ELR (cell line): ENCODE measurements around the gene MIOX.
A peak's percentile ranks its signal among the peaks of the same experiment; 100 is the strongest.
"Not testable (repeated sequence)": the region's sequence is repeated elsewhere in the genome, so short reads cannot be mapped to it uniquely, and the experiment has no call there.

Experiments
- DNase-seq: peaks from one replicate; pipeline ENCODE4 v3.0.0-alpha.2; 2015; ENCODE audit warnings: low read depth

MIOX gene

GRCh38 chr22:50517495-50518260 is 31.0 kb downstream of the MIOX start:
- DNase-seq, result no peak

GRCh38 chr22:50518606-50519005 is 31.9 kb downstream of the MIOX start:
- no peak for DNase-seq

DNA sequence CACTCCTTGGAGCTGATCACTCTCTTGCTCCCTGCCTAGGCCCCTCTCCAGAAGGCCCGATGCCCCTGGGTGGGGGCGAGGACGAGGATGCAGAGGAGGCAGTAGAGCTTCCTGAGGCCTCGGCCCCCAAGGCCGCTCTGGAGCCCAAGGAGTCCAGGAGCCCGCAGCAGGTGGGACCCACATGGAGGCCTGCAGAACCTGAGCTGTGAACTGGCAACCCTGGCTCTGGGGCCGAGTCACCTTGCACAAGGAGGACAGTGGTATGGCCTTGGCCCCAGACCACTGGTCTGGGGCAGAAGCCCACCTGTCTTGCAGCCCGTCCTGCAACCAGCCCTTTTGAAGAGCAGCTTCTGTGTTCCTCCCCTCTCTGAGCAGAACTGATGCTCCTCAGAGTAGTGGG is 32.5 kb downstream of the MIOX start:
- DNase-seq, result no peak

- not testable (repeated sequence) for DNase-seq
Measured at GRCh38 chr22:50520184-50520583, 33.5 kb downstream of the MIOX start.

GRCh38 chr22:50520826-50521453 is 34.3 kb downstream of the MIOX start:
- no peak for DNase-seq

DNA sequence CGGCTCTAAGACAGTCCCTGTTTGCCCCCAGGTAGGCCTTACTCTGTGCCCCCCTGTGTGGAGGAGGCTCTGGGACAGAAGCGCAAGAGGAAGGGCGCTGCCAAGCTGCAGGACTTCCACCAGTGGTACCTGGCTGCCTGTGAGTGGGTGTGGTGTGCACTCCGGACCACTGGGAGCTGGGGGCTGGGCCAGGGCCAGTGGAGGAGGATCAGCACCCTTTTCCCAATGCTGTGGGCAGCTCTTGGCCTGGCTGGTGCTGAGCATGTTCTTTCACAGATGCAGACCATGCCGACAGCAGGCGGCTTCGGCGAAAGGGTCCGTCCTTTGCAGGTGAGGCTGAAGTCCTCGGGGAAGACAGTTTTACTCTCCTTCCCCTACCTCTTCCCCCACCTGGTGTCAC is 35.1 kb downstream of the MIOX start:
- DNase-seq, result no peak

GRCh38 chr22:50522208-50522805 is 35.6 kb downstream of the MIOX start:
- no peak for DNase-seq

DNA sequence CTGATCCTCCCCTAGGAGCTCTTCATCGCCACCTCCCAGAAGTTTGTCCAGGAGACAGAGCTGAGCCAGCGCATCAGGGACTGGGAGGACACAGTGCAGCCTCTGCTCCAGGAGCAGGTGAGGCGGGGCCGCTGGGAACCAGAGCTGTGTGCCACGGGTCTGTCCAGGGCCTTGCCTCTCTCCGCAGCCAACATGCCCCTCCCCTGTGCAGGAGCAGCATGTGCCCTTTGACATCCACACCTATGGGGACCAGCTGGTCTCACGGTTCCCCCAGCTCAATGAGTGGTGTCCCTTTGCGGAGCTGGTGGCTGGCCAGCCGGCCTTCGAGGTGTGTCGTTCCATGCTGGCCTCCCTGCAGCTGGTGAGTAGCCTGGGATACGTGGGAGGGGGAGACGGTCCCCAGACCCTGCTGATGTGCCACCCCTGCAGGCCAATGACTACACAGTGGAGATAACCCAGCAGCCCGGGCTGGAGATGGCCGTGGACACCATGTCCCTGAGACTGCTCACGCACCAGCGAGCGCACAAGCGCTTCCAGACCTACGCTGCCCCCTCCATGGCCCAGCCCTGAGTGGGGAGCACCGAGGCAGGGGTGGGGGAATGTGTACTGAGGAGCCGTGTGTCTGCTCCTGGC is 36.3 kb downstream of the MIOX start:
- no peak for DNase-seq

DNA sequence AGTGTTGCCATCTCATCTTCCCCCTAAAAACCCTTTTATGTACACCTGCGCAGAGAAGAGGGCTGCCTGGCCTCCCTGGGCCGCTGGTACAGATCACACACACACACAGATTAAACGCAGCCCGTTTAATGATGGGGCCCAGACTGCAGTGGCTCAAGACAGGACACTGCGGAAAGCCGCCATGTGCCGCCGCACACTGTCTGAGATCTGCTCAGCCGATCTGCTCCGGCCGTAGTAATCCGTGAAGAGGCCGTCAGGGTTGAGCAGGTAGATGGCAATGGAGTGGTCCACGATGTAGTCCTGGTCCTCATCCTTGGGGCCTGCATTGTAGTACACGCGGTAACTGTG is 36.8 kb downstream of the MIOX start:
- DNase-seq, result no peak

GRCh38 chr22:50523806-50524675 is 37.4 kb downstream of the MIOX start:
- DNase-seq, result no peak

DNA sequence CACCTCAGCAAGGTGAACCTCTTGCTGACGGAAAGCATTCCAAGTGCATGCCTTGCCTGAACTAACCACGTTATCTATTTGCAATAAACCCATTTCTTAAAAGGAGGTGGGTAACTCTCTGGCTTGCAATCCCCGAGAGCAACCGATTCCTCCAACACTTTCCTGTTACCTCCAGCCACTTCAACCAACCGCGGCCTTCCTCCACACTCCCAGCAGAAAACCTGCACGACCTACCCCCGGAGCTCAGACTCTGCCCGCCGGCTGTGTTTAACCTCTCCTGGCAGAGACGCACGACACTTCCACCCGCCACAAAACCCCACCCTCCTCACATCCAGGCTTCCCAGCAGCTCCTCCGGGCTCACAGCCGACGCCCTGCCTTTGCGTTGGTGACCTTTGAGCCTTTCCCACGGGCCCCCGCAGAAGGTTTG is 38.0 kb downstream of the MIOX start:
- no peak for DNase-seq

DNA sequence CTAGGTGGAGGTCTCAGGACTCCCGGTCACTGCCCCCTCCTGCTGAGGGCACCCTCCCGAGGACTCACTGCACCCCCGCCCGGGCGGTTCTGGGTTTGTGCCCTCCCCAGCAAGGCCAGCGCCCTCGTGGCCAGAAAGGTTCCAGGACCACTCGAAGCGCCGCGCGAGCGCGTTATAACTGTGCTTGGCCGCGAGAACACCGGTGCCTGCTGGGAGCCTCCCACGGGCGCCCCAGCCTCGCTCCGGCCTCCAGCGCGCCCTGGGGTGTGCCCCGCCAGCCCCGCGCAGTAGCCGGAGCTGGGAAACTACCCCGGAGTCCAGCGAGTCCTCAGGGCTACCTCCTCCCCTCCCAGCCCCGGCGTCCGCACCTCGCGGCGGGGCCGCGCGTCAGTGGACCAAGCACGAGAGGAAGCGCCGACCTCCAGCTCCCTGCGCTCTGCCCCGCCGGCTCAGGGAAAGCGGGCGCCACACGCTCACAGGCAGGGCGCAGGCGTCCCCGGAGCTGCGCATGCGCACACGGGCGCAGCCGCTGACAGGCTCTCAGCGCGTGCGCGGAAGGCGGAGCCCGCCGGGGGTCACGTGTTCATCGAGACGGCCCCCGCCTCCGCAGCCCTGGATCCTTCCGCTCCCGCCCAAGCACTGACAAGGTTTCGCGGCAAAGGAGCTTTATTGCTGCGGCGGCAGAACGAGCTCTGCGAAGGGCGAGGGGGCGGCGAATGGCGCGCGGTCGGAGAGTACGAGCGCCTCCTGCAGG is 38.6 kb downstream of the MIOX start, which contains the start of gene SCO2:
Gene SCO2 (minus strand): TSS at position 495 of the 754 bp plus-strand sequence. CDS start 1,187 bp downstream, outside the sequence.
- peak; percentile 97 for DNase-seq

GRCh38 chr22:50525858-50526107 is 39.1 kb downstream of the MIOX start:
- no peak for DNase-seq

- peak; percentile 77 for DNase-seq
Measured at GRCh38 chr22:50526108-50526833, 39.6 kb downstream of the MIOX start.

DNA sequence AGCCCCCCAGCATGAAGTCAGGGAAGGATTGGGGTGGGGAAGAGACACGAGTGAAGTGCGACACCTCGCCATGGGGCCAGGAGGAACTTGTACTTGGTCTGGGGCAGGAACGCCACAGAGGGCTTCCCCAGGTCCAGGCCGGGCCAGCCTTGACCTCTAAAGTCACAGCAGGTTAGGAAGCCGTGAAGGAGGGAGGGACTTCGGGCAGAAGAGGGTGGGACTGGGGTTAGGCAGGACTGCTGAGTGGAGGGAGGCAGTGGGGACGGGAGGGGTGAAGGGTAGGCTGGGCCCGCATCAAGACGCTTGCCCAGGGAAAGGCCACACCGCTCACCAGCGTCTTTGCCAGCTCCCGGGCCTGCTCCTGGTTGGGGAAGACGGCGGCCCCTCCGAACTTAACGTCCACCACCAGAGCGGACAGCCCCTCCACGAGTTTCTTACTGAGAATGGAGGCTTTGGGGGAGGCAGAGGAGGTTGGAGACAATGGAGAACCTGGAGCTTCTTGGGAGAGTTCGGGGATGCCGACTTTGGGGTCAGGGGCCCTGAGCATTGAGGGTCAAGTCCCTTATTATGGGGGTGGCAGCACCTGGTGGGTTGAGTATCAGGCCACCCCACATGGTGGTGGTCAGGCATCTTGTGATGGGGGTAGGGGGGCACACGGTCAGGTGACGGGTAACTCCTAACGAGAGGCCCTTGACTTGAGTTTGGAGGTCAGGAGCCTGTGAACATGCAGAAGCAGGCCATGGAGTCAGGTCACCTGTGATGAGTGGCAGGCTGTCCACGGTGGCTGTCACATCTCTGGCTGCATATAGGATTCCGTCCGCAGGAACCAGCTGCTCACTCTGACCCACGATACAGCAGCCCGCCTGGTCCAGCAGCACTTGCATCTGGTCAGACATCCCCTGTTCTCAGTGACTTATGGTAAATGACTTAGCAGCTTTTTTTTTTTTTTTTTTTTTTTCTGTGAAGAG is 40.5 kb downstream of the MIOX start:
- DNase-seq, result no peak

DNA sequence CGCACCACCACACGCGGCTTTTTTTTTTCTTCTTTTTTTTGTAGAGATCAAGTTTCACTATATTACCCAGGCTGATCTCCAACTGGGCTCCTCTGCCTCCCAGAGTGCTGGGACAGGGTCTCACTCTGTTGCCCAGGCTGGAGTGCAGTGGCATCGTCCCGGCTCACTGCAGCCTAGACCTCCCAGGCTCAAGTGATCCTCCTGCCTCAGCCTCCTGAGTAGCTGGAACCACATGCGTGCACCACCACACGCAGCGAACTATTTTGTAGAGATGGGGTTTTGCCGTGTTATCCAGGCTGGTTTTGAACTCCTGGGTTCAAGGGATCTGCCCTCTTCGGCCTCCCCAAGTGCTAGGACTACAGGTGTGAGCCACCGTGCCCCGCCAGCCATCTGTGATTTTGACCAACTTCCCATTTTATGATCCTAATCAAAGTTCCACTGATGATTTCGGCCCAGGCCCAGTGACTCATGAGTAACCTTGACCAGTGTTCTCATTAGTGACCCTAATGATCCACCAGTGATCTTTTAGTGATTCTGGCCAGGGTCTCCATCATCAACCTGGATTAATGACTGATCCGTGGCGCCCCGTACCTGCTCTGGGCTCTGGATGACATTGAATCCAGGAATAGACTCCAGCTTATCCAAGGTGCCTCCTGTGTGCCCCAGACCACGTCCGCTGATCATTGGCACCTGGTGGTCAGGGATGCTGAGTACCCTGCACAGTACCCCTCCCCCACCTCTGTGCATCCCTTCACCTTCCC is 41.4 kb downstream of the MIOX start:
- no peak for DNase-seq

DNA sequence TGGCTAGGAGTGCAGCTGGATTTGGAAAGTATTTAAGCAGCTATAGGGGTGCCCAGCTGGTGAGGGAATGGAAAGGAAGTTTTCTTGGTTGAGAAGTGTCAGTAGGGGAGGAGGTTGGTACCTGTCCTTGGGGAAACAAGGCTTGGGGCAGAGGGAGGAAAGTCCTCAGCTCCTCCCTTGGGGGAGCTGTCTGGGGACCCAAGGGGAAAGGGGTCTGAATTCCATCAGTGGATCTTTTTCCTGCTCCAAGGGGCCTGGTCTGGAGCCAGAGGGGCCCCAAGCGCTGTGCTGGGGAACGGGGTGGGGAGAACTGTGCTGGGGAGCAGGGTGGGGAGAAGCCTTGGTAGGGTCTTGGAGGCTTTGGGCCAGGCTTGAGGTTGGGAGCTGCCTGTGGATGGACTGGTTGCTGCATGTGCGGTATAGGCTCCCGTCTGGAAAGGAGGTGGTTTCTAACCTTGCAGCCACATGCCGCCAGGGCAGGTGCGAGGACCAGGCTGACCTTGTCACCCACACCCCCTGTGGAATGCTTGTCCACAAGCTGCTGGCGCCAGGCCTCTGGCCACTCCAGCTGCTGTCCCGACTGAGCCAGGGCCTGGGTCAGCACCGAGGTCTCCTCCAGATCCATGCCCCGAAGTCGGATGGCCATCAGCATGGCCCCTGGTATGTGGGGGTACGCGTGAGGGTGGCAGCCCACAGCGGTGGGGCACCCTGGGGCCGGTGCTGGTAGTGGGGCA is 42.2 kb downstream of the MIOX start:
- no peak for DNase-seq

GRCh38 chr22:50529416-50529896 is 42.8 kb downstream of the MIOX start:
- DNase-seq, result no peak
